Fibroblast of pulmonary artery (primary cell): Measurements from ENCODE around the gene TTC9.

Source experiments
- DNase-seq: peaks from one replicate; pipeline ENCODE4 v3.0.0-alpha.2; 2010; ENCODE audit warnings: low read depth
- H3K4me3 ChIP-seq: replicated peaks from 2 replicates; pipeline ENCODE4 v1.5.1; 2011; ENCODE audit warnings: low read depth, mild to moderate bottlenecking, control low read depth, low read length, moderate library complexity
- TF ChIP-seq, protein P1 (sequence below): IDR thresholded peaks from 2 replicates; pipeline ENCODE4 v1.5.1; 2011; ENCODE audit warnings: mild to moderate bottlenecking, control low read depth, low read length, inconsistent platforms; ENCODE audit errors: missing control alignments

TTC9 gene

DNA sequence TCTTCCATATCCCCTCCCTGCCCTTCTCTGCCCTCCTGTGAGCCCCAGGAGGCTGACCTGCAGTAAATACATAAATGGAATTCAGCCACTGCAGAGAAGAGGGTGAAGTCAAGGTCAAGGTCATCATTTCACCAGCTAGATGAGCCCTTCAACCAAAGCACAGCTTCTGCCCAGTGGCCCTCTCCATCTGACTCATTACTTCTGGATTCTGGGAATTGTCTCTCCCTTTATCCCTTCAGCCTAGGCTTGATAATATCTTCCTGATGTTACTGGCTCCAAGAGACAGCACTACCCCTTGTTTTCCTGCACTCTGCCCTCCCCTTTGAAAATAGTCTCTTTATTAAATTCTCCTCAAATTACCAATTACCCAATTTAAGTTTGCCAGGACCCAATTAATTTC is 64.5 kb downstream of the TTC9 start:
- TF ChIP-seq, protein P1, sequence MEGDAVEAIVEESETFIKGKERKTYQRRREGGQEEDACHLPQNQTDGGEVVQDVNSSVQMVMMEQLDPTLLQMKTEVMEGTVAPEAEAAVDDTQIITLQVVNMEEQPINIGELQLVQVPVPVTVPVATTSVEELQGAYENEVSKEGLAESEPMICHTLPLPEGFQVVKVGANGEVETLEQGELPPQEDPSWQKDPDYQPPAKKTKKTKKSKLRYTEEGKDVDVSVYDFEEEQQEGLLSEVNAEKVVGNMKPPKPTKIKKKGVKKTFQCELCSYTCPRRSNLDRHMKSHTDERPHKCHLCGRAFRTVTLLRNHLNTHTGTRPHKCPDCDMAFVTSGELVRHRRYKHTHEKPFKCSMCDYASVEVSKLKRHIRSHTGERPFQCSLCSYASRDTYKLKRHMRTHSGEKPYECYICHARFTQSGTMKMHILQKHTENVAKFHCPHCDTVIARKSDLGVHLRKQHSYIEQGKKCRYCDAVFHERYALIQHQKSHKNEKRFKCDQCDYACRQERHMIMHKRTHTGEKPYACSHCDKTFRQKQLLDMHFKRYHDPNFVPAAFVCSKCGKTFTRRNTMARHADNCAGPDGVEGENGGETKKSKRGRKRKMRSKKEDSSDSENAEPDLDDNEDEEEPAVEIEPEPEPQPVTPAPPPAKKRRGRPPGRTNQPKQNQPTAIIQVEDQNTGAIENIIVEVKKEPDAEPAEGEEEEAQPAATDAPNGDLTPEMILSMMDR, result no peak
- no peak for DNase-seq
- no peak overlapping the region for H3K4me3 ChIP-seq

DNA sequence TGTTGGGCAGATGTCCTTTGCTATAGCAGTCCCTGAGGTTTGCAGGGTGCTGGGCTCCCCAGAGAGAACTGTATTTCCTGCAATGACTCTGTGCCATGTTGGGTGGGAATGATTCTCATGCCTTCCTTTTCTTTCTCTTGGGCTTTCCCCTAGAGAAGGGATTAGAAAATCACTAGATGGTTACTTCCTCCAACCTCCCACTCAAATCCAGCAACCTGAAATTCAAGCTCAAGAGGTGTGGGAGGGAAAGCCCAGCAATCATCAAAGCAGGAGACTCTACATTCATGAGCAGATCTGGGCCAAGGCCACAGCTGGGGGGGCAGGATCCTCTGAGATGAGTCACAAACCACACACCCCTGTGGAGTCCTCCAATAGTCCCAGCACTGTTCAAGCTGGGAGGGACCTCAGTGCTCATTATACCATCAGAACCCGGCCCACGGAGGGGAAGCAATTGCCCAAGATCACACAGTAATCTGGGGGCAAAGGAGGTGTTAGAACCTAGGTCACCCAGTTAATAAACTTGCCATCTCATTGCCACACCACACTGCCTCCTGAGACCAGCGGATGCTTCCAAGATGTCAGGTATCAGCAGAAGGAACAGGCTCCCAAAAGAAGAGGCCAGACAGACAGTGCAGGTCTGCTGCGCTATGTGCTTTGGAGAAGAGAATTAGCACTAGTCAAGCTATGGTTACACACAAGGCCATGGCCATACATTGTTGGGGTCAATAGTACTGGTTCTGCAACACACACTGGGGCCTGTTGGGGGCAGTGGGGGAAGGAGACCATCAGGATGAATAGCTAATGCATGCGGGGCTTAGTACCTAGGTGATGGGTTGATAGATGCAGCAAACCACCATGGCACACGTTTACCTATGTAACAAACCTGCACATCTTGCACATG is 65.7 kb downstream of the TTC9 start:
- TF ChIP-seq, protein P1, result no peak
- peak; percentile 14 for DNase-seq

DNA sequence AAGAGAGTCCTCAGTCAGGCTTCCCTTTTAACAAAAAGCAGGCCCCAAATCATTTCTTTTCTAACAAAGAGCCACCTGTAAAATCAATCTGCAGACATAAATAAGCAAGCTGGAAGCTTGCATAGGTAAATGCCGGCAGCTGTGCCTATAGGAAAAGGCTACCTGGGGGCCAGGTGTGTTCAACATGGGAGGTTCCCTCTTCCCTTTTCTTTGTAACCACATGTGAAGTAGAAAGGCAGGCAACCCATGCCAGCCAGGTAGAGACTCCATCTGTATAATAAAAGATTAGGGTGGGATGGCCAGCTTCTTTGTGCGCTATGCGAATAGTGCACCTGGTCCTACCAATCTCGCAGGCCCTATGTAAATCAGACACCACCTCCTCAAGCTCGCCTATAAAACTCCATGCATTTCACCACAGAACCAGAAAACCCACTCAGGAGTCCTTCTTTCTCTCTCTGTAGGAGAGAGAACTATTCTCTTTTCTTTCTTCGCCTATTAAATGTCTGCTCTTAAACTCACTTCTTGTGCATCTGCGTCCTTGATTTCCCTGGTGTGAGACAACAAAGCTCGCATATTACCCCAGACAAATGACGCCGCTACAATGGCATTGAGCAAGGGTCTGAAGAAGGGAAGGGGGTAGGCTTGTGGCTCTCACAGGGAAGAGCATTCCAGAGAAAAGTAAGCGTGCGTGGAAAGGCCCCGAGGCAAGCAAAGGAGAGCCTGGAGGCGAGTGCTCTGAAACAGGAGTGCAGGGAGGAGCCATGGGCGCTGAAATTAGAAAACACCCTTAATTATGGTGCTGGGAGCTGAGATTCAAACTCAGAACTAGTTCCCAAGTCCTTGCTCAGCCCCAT is 67.2 kb downstream of the TTC9 start:
- DNase-seq, result no peak
- TF ChIP-seq, protein P1, result no peak
- no peak overlapping the region for H3K4me3 ChIP-seq

More for the DNA sequence above, 65.7 kb downstream of the TTC9 start:
- no peak overlapping the region for H3K4me3 ChIP-seq

DNA sequence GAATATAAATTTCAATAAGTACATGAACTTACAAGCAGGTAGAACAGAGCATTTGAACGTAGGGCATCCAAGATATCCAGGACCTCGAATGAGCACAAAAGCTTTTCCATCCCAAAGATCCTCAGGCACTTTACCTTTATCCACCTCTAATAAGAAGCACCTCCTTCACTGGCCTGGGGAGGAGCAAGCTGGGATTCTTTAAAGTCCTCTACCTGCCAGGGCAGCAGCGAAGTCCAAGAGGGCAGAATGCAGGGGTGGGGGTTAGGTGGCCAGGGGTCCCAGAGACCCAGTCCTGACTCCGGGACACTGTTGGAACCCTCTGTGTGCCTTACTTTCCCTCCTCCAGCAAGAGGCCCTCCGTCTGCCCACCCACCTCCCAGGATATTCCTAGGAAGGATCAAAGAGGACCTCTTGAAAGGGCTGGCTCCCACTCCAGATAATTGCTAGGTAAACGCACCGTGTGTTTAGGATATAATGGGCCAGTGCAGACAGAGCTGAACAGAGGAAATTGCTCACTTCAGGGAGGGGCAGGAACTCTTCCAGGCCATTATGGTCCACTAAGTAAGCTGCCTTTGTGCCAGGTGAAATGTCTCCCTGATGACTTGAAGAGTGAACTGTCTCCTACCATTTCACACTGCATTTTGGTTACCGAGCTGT is 68.1 kb downstream of the TTC9 start:
- no peak for DNase-seq
- TF ChIP-seq, protein P1, result no peak
- no peak overlapping the region for H3K4me3 ChIP-seq

DNA sequence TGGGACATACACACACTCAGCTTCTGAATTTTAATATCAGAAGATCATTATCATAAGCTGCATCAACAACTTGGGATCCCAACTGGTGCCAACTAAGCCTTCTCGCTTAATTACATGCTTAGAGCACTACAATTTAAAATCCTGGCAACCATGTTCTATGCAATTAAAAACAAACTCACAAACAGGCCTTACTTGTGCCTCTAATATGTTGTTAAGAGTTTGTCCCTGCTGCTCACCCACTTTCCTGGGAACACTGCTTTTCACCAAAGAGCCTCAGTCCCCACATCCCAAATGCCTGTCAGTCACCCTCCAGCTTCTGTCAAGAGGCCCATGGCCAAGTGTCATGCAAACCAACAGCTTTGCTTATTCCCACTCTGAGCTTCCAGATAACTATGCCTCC is 69.7 kb downstream of the TTC9 start:
- H3K4me3 ChIP-seq, result no peak overlapping the region
- no peak for DNase-seq
- TF ChIP-seq, protein P1, result no peak

DNA sequence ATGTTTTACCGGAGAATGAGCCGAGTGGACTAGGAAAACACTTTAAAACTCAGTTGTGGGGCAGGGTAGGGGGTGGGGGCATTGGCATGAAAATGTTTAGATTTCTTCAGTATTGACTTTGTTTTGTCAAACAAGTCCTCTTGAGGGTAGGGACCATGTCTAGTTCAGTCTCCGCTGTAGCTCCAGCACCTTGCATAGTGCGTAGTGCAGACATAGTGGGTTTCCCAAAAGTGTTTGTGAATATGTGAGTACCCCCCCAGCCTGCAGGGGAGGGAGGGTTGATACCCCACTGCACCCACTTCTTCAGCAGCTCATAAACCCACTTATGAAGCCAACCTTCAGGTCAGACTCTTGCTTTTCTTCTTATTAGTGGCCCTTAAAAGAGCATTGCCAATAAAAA is 71.4 kb downstream of the TTC9 start:
- DNase-seq, result no peak
- H3K4me3 ChIP-seq, result no peak overlapping the region
- TF ChIP-seq, protein P1, result no peak
